HG02623 (cell line): ENCODE results near the gene TRMT44.
A peak's percentile ranks its signal among the peaks of the same experiment; 100 is the strongest.

Experiments used
- ATAC-seq: cut with Tn5 transposase; IDR thresholded peaks from one replicate; pipeline ENCODE4 v1.9.1; 2021; ENCODE audit warnings: moderate library complexity; ENCODE audit not compliant: unreplicated experiment

TRMT44 gene

GRCh38 chr4:8433136-8433535 lies 7.4 kb upstream of the TRMT44 start:
- ATAC-seq: no peak

GRCh38 chr4:8434251-8435073 lies 6.1 kb upstream of the TRMT44 start:
- ATAC-seq: no peak

- peak; percentile 49 for ATAC-seq
These were observed 4.9 kb upstream of the TRMT44 start for GRCh38 chr4:8435656-8436121.

- ATAC-seq: no peak
These were observed 3.3 kb upstream of the TRMT44 start for GRCh38 chr4:8437281-8437680.

- ATAC-seq: no peak
These were observed 1.8 kb upstream of the TRMT44 start for GRCh38 chr4:8438743-8439142.

- no peak for ATAC-seq
These were observed 1.4 kb upstream of the TRMT44 start for GRCh38 chr4:8439168-8439567.

GRCh38 chr4:8439914-8440491 lies 574 bp upstream of the TRMT44 start:
- ATAC-seq: peak; percentile 15

GRCh38 chr4:8441499-8442091 lies 1.0 kb downstream of the TRMT44 start:
- ATAC-seq: no peak

GRCh38 chr4:8442596-8443358 lies 2.2 kb downstream of the TRMT44 start:
- ATAC-seq: no peak

- ATAC-seq: no peak
These were observed 3.2 kb downstream of the TRMT44 start for GRCh38 chr4:8443801-8444200.

- no peak for ATAC-seq
These were observed 5.5 kb downstream of the TRMT44 start for GRCh38 chr4:8446122-8446521.

- no peak for ATAC-seq
These were observed 11.0 kb downstream of the TRMT44 start for GRCh38 chr4:8451440-8452182.

- ATAC-seq: no peak
These were observed 13.4 kb downstream of the TRMT44 start for GRCh38 chr4:8453957-8454356.

- no peak for ATAC-seq
These were observed 17.2 kb downstream of the TRMT44 start for GRCh38 chr4:8457646-8458252.

GRCh38 chr4:8459867-8460445 lies 19.4 kb downstream of the TRMT44 start:
- no peak for ATAC-seq

- ATAC-seq: no peak
These were observed 20.5 kb downstream of the TRMT44 start for GRCh38 chr4:8461086-8461485.

- no peak for ATAC-seq
These were observed 21.0 kb downstream of the TRMT44 start for GRCh38 chr4:8461616-8462015.

GRCh38 chr4:8463811-8464210 lies 23.2 kb downstream of the TRMT44 start:
- no peak for ATAC-seq

- ATAC-seq: no peak
These were observed 23.8 kb downstream of the TRMT44 start for GRCh38 chr4:8464381-8464780.
